Epithelial cell of proximal tubule (primary cell): ENCODE results near the gene TKT. TPM values are rescaled to one million over a fixed set of nuclear protein-coding genes. Genes with fewer than 3 reads are reported as not detected.

ENCODE experiments used
- DNase-seq: peaks from one replicate; pipeline ENCODE4 v3.0.0-alpha.2; 2011; ENCODE audit warnings: low read depth
- H3K4me3 ChIP-seq: 2 replicates; pipeline ENCODE4 v1.5.1; 2011; ENCODE audit warnings: low read depth, mild to moderate bottlenecking, low read length
- total RNA-seq: library from RNA; depleted of rRNA; stranded (reverse); fragments of >200 nt; gene quantifications from 2 replicates; pipeline ENCODE4 v1.2.3, GENCODE V29; 2015
- TF ChIP-seq, protein P1 (sequence below): conservative IDR thresholded peaks from 2 replicates; pipeline ENCODE4 v1.5.1; 2012; ENCODE audit warnings: low read depth, mild to moderate bottlenecking, low read length

Gene TKT
- total RNA-seq, 1 donor from 2014 or later = 403 TPM

DNA sequence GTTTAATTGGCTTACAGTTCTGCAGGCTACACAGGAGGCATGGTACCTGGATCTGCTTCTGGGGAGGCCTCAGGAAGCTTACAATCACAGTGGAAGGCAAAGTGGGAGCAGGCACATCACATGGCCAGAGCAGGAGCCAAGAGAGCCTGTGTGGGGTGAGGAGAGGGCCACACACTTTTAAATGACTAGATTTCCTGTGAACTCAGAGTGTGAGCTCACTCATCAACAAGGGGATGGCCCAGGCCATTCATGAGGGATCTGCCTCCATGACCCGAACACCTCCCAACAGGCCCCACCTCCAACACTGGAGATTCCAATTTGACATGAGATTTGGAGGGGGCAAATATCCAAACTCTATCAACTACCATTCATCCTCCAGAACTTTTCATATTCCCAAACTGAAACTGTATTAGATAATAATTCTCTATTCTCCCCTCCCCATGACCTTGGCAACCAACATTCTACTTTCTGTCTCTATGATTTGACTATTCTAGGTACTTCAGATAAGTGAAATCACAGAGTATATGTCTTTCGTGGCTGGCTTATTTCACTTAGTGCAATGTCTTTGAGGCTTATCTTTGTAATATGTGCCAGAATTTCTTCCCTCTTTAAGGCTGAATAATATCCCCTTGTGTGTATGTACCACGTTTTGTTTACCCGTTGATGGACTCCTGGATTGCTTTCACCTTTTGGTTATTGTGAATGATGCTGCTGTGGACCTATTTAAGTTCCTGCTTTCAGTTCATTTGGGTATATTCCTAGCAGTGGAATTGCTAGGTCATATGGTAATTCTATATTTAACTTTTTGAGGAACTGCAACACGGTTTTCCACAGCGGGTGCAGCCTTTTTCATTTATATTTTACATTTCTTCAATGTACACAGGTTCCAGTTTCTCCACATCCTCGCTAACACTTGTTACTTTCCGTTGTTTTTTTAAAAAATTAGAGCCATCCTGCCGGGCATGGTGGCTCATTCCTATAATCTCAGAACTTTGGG lies 43.8 kb downstream of the TKT start:
- H3K4me3 ChIP-seq = no peak overlapping the region
- TF ChIP-seq, protein P1, sequence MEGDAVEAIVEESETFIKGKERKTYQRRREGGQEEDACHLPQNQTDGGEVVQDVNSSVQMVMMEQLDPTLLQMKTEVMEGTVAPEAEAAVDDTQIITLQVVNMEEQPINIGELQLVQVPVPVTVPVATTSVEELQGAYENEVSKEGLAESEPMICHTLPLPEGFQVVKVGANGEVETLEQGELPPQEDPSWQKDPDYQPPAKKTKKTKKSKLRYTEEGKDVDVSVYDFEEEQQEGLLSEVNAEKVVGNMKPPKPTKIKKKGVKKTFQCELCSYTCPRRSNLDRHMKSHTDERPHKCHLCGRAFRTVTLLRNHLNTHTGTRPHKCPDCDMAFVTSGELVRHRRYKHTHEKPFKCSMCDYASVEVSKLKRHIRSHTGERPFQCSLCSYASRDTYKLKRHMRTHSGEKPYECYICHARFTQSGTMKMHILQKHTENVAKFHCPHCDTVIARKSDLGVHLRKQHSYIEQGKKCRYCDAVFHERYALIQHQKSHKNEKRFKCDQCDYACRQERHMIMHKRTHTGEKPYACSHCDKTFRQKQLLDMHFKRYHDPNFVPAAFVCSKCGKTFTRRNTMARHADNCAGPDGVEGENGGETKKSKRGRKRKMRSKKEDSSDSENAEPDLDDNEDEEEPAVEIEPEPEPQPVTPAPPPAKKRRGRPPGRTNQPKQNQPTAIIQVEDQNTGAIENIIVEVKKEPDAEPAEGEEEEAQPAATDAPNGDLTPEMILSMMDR = no peak
- no peak for DNase-seq

DNA sequence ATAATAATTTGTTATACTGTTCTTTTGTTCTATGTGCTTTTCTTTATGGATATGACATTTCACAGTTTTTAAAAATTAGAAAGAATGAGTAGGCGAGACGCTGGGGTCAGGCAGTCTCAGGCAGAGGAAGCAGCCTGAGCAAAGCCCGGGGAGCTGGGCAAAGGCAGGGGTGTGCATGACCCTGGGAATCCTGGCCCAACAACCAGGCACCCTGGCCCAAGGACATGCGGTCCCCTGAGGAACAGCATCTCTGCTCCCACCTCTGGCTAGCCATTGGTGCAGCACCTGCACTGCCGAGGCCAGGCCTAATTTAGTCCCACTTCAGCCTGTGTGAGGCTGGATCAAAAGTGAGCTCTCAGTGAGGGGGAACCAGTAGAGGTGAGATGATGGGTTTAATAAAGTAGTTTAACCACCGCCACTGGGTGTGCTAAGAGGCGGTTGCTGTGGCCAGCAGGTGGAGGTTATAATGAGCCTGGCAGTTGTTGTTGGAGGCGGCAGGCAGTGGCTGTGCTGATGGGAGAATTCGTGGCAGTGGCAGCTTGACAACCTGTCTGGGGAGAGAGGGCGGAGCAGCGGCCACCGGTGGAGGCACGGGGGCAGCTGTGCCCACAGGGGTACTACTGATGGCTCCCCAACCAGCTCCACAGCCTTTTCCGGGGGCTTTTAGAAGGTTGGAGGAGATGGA lies 53.3 kb downstream of the TKT start:
- DNase-seq = no peak
- no peak overlapping the region for H3K4me3 ChIP-seq
- TF ChIP-seq, protein P1 = no peak

GRCh38 chr3:53200501-53201498 lies 55.0 kb downstream of the TKT start:
- no peak for DNase-seq
- TF ChIP-seq, protein P1 = no peak
- H3K4me3 ChIP-seq = no peak overlapping the region

DNA sequence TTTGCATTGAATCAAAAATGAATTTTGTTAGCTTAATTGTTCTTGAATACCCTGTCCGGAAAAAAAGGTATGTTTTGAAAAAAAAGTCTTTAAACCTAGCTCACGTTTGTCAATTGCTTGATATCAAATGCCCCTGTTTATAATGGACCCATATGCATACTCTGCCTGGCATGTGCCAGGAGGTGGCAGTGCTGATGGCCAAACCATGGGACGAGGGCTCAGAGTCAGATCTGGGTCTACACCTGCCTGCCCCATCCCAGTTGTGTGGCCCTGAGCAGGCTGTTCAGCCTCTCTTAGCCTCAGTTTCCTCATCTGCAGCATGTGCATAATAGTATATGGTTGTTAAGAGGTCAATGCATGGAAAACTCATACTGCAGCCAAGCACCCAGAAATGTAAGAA lies 56.0 kb downstream of the TKT start:
- no peak overlapping the region for H3K4me3 ChIP-seq
- TF ChIP-seq, protein P1 = peak; percentile 37
- DNase-seq = no peak

GRCh38 chr3:53198996-53199395 lies 56.8 kb downstream of the TKT start:
- H3K4me3 ChIP-seq = no peak overlapping the region
- no peak for DNase-seq
- TF ChIP-seq, protein P1 = no peak

- TF ChIP-seq, protein P1 = peak; percentile 24
- no peak for DNase-seq
- H3K4me3 ChIP-seq = no peak overlapping the region
These were observed 57.4 kb downstream of the TKT start for GRCh38 chr3:53198256-53198977.
